RWPE2 (cell line): ENCODE results near the gene EGFLAM.

Source experiments
- ATAC-seq: fragments of 200-7000 bp; cut with Tn5 transposase; 3 replicates; pipeline ENCODE4 v1.9.1; 2021; ENCODE audit warnings: low read depth
- DNase-seq: peaks from one replicate; pipeline ENCODE4 v3.0.0-alpha.2; 2020; ENCODE audit warnings: low spot score
- H3K27ac ChIP-seq: fragments of 450-650 bp; 2 replicates; pipeline ENCODE4 v1.5.1; 2017; ENCODE audit warnings: mild to moderate bottlenecking; ENCODE audit not compliant: poor library complexity, severe bottlenecking
- H3K27me3 ChIP-seq: fragments of 250-450 bp; sonication (Bioruptor Pico); 2 replicates; pipeline ENCODE4 v1.5.1; 2021; ENCODE audit warnings: mild to moderate bottlenecking, moderate library complexity; ENCODE audit not compliant: insufficient read depth, poor library complexity, severe bottlenecking
- H3K36me3 ChIP-seq: fragments of 250-450 bp; sonication (Bioruptor Pico); 2 replicates; pipeline ENCODE4 v1.5.1; 2020; ENCODE audit warnings: low read depth, mild to moderate bottlenecking, moderate library complexity
- H3K4me1 ChIP-seq: fragments of 250-450 bp; sonication (Bioruptor Pico); 2 replicates; pipeline ENCODE4 v1.5.1; 2021; ENCODE audit warnings: mild to moderate bottlenecking, moderate library complexity; ENCODE audit not compliant: insufficient read depth, poor library complexity, severe bottlenecking
- H3K4me3 ChIP-seq: fragments of 250-450 bp; sonication (Bioruptor Pico); 2 replicates; pipeline ENCODE4 v1.5.1; 2021; ENCODE audit warnings: mild to moderate bottlenecking, moderate library complexity; ENCODE audit not compliant: severe bottlenecking
- H3K9me3 ChIP-seq: fragments of 250-450 bp; sonication (Bioruptor Pico); 2 replicates; pipeline ENCODE4 v1.5.1; 2021; ENCODE audit warnings: mild to moderate bottlenecking, moderate library complexity; ENCODE audit not compliant: severe bottlenecking
- CTCF ChIP-seq: fragments of 450-650 bp; IDR thresholded peaks from one replicate; pipeline ENCODE4 v1.5.1; 2017; ENCODE audit warnings: mild to moderate bottlenecking, moderate library complexity; ENCODE audit not compliant: poor library complexity, severe bottlenecking

The EGFLAM gene

GRCh38 chr5:38319491-38319890, 61.1 kb downstream of the EGFLAM start:
- no peak for ATAC-seq
- Histone ChIP-seq H3K27me3 (no peaks in the 10 kb centered on the region), H3K9me3 (no peaks in the 10 kb centered on the region), H3K36me3 (no peaks in the 10 kb centered on the region), H3K27ac (no peak overlapping the region), H3K4me3 (no peak overlapping the region), H3K4me1 (no peaks in the 10 kb centered on the region)
- no peak for TF ChIP-seq CTCF
- no peak for DNase-seq

GRCh38 chr5:38321978-38322377, 63.6 kb downstream of the EGFLAM start:
- Histone ChIP-seq H3K4me1 (no peaks in the 10 kb centered on the region), H3K9me3 (no peaks in the 10 kb centered on the region), H3K27ac (no peak overlapping the region), H3K27me3 (no peaks in the 10 kb centered on the region), H3K4me3 (no peak overlapping the region), H3K36me3 (no peaks in the 10 kb centered on the region)
- no peak for TF ChIP-seq CTCF
- ATAC-seq (no peak), DNase-seq (no peak)

- H3K36me3 ChIP-seq = no peaks in the 10 kb centered on the region
- H3K27me3 ChIP-seq = no peaks in the 10 kb centered on the region
- no peak for TF ChIP-seq CTCF
- no peak overlapping the region for H3K27ac ChIP-seq
- no peaks in the 10 kb centered on the region for H3K9me3 ChIP-seq
- ATAC-seq = peak; percentile 57; the same call in 2 of the 3 replicates
- no peak for DNase-seq
- no peak overlapping the region for H3K4me3 ChIP-seq
- H3K4me1 ChIP-seq = no peaks in the 10 kb centered on the region
Observed at GRCh38 chr5:38323645-38324295, 65.4 kb downstream of the EGFLAM start.

GRCh38 chr5:38329132-38329715, 70.9 kb downstream of the EGFLAM start:
- no peaks in the 10 kb centered on the region for H3K4me1 ChIP-seq
- H3K4me3 ChIP-seq = no peak overlapping the region
- H3K27me3 ChIP-seq = no peaks in the 10 kb centered on the region
- TF ChIP-seq CTCF = no peak
- no peaks in the 10 kb centered on the region for H3K36me3 ChIP-seq
- peak; percentile 77; the same call in 2 of the 3 replicates for ATAC-seq
- no peak for DNase-seq
- no peaks in the 10 kb centered on the region for H3K9me3 ChIP-seq
- no peak overlapping the region for H3K27ac ChIP-seq

- DNase-seq (no peak), ATAC-seq (peak; percentile 42; the same call in 2 of the 3 replicates)
- TF ChIP-seq CTCF = no peak
Observed at GRCh38 chr5:38330207-38330606, 71.8 kb downstream of the EGFLAM start.

More at GRCh38 chr5:38330207-38330606, 71.8 kb downstream of the EGFLAM start:
- Histone ChIP-seq H3K36me3 (no peaks in the 10 kb centered on the region), H3K4me1 (no peaks in the 10 kb centered on the region), H3K4me3 (no peak overlapping the region), H3K27ac (no peak overlapping the region), H3K27me3 (no peaks in the 10 kb centered on the region), H3K9me3 (no peaks in the 10 kb centered on the region)
